NCI-H146 treated with DMSO at 0.1 percent for 48 hours (cell line): Measurements from ENCODE around the gene BDP1.
"Not testable (repeated sequence)": the region's sequence is repeated elsewhere in the genome, so short reads cannot be mapped to it uniquely, and the experiment has no call there.

Experiments
- DNase-seq: peaks from one replicate; lab custom pipeline; 2025; ENCODE audit not compliant: unreplicated experiment; lab: John Stamatoyannopoulos, UW

The BDP1 gene

DNA sequence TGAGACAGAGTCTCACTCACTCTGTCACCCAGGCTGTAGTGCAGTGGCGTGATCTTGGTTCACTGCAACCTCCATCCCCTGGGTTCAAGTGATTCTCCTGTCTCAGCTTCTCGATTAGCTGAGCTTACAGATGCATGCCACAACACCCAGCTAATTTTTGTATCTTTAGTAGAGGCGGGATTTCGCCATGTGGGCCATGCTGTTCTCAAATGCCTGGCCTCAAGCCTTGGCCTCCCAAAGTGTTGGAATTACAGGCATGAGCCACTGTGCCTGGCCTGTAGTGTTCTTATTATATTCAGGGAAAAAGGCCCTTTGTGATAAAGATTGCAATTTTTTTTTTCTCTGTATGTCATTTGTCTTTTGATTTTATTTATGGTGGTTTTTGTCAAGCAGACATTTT lies 107.7 kb downstream of the BDP1 start:
- DNase-seq = no peak

DNA sequence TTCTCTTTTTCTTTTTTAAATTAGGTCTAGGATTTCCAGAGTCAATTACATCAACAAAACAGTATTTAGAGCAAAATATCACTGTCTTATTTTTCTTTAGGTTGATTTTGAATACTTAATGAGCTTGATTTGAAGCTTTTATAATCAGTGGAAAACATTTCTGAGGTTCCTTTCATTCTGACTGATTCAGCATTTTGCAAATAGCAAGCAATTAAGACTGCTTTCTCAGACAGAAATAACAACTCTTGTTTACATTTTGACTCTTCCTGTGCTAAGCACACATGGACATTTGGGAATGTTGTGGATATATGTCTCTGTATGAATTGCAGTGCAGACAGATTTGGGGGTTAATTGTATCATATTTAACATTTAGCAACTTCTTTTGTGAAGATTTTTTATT lies 109.4 kb downstream of the BDP1 start:
- DNase-seq = no peak

DNA sequence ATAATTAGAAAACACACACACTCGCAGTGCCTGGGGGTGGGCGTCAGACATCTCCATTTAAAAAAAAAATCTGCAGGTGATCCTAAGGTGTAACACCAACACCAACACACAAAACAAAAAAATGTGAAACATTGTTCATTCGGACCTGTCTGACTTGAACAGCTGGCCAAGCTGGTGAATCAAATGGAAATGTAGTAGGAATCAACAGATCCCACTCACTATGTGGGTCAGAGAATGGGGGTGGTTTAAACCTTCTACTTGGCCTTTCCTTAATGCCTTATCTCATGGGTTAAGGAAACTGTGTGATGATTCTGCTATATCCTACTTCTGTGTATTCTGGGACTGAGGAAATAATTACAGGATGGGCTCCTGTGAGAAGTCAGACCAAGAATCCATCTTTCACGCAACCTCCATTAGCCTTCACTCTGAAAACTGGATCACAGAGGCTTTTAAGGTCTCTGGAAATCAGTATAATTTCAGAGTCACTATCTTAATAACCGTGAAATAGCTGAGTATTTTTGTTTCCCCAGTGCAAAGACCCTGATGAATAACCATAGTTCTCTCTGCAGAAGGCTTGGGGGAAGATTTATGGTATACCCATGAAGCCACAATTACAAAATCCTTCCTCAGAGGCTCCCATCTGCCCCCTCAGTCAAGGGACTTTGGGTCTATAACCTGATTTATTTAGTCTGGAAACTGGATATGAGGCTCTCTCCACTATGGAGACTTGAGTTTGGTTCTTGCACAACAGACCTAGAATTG lies 114.5 kb downstream of the BDP1 start:
- no peak for DNase-seq

DNA sequence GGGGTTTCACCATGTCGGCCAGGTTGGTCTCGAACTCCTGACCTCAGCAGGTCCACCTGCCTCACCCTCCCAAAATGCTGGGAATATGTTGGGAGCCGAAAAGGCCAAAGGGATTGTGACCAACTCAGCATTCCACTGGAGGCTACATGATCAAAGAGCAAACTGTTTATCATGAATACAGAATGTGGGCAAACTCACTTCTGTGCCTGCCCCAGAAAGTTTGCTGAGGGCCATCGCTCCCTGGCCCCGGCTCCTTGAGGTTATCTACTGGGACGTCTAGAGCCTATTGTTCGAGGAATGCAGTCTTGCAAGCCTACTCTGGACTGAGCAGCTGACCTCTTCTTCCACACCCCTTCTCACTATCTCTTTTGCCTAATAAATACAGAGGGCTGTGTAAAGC lies 116.4 kb downstream of the BDP1 start:
- not testable (repeated sequence) for DNase-seq

DNA sequence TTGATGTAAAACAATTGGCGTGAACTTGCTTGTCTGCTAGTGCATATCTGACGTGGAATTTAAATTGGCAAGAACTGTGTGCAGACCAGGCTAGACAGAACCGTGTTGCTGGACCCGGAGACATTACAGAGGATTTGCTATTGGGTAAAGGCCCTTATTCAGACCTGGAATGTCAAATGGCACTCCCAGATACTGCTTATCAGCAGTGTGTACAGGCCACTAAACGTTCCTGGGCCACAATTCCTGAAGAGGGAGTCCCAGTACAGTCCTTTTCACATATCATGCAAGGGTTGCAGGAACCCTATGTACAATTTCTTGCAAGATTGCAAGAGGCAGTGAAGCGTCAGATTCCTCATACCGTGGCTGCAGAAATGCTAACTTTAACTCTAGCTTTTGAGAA lies 118.1 kb downstream of the BDP1 start:
- DNase-seq = no peak

DNA sequence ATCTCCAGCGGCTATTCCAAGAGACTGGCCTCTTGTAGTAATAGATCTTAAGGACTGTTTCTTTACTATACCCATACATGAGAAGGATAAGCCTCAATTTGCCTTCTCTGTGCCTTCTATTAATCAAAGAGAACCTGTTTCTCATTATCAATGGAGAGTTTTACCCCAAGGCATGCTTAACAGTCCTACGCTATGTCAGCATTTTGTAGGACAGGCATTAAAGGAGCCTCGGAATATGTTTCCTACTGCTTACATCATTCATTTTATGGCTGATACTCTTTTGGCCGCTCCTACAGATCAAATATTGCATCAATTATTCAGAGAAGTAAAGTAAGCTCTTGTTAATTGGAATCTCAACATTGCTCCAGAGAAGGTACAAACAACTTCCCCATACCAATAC lies 120.1 kb downstream of the BDP1 start:
- not testable (repeated sequence) for DNase-seq

DNA sequence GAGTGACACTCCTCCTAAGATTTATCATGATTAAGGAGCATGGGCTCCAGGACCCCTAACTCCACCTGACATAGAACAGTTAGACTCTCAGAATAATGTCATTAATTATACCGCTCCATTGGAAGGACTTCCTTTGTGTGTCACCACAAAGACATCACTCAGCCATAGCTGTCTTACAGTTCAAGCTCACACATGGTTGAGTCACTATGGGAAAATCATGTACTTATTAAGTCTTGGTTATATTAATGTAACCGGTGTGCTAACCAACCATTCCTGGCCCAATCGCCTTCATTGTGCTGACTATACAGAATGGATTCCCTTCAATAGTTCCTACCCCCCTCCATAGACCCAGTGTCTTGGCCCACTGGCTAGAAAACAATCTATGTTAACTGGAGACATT lies 120.8 kb downstream of the BDP1 start:
- no peak for DNase-seq

DNA sequence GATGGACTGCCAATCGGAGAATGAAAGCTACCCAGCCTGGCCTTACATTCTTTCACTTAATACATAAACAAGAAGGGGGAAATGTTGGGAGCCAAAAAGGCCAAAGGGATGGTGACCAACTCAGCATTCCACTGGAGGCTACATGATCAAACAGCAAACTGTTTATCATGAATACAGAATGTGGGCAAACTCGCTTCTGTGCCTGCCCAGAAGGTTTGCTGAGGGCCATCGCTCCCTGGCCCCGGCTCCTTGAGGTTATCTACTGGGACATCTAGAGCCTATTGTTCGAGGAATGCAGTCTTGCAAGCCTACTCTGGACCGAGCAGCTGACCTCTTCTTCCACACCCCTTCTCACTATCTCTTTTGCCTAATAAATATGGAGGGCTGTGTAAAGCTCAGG lies 122.4 kb downstream of the BDP1 start:
- DNase-seq = not testable (repeated sequence)

DNA sequence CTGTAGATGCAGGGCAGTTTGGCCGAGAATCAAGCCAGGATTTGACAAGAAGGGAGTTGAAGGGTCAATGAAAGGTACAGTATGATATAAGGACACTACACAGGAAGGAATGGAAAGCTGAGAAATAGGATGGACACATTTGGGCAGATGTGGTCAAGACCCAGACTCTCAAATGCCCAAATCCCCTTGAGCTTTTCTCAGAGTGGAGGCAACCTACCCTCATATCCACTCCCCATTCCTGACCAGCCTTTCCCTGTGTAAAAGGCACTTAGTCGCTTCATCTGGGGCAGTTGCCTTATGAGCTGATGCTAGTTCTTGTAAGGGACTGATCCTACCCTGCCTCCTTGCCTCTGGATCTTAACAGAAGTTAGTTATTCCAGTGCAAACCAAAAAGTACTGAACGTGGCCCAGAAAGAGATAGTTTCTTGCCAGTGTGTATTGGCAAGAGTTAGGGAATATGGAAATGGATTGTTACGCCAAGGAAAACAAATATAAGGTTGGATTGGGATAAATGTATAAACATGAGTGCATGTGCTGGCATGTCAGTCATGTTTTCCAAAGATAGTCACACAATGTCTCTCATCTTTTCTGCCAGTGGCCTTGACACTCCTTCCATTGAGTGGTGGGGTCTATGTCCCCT lies 127.6 kb downstream of the BDP1 start:
- DNase-seq = no peak

DNA sequence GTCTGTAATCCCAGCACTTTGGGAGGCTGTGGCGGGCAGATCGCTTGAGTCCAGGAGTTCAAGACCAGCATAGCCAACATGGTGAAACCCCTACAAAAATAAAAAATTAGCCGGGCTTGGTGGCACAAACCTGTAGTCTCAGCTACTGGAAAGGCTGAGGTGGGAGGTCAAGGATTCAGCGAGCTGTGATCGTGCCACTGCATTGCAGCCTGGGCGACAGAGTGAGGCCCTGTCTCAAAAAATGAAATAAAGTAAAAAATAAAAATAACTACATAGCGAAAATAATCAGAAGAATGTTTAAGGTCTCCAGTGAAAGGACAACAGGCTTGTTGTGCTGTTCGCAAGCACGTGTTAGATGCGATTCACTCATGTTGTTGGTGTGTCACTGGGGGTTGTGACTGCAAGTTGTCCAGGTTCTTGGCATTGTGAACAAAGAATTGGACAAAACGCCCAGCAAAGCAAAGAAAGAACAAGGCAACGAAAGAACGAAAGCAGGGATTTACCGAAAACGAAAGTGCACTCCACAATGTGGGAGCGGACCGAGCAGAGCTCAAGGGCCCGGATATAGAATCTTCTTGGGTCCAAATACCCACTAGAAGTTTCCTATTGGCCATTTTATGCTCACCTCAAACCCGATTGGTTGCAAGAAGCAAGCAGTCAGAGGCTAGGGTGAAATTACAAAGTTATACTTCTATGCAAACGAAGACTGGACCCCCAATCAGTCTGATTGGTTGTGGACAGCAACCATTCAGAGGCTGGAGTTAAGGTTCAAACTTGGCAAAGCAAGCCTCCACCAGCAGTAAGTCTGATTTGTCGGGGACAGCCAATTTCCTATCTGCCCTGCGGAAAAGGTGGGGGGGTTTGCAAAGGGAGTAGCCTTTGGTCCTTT lies 130.8 kb downstream of the BDP1 start:
- DNase-seq = peak; percentile 50

DNA sequence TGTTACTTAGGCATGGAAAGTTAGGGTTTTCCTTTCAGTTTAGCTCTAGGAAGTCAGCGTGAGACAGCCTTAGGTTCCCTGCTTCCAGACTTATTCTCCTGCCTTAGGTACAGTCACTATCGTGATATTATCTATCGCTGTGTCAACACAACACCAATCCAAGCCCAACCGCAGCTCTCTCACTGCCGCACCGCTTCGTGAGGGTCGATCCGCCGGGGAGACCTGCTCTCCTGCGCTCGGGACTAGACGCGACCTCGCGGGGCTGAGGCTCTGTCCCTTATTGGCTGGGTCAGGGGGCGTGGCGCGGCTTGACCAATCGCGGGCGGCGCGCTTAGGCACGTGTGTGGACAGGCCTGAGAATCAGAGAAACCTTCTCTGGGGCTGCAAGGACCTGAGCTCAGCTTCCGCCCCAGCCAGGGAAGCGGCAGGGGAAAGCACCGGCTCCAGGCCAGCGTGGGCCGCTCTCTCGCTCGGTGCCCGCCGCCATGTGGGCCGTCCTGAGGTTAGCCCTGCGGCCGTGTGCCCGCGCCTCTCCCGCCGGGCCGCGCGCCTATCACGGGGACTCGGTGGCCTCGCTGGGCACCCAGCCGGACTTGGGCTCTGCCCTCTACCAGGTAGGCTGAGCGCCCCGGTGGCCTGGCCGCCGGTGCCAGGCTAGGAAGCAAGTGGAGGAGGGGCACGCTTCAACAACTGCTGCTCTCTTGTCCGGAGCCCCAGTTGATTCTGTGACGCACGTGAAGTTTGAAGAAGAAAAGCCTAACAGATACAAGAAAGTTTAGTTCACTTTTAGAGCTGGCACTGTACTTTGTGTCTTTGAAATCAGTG lies 131.7 kb downstream of the BDP1 start, which contains the start of gene MCCC2:
Gene MCCC2 (plus strand): TSS at position 400 of the 825 bp plus-strand sequence. CDS start 86 bp downstream, at position 486.
- peak; percentile 92 for DNase-seq

DNA sequence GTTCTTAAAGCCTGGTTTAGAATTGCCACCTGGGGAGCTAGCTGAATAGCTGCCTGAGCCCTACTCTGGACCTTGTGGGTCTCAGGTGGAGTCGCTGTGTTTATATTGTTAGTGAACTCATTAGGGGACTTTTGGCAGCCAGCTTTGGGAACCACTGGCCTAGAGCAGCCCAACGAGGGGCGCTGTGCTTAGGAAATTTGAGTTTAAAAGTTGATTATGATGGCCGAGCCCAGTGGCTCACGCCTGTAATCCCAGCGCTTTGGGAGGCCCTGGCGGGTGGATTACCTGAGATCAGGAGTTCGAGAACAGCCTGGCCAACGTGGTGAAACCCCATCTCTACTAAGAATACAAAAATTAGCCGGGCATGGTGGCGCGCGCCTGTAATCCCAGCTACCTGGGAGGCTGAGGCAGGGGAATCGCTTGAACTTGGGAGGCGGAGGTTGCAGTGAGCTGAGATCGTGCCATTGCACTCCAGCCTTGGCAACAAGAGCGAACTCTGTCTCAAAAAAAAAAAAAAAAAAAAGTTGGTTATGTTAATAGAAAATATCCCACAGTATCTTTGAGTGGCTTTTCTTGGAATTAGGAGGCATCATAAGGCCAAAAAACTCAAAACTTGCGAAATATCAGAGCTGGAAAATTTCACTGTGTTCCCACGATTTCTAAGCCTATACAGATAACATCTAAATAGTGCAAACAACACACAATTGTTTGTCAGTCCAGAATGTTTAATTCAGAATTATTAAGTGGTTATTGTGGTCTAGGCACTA lies 132.5 kb downstream of the BDP1 start:
- DNase-seq = no peak

DNA sequence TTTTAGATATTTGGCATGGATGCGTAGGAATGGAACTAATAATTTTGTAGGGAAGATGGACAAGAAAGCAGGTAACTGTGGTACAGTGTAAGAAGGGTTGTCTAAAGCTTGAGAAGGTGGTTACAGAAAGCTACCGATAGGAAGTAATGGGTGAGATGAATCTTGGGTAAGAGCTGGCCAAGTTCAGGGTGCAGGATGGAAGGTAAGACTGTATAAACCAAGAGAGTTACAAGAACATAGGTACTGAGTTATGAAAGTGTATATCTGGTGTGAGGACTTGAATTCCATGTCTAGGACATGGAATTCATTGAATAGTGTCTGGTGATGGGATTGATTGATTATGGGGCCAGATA lies 133.1 kb downstream of the BDP1 start:
- DNase-seq = no peak

DNA sequence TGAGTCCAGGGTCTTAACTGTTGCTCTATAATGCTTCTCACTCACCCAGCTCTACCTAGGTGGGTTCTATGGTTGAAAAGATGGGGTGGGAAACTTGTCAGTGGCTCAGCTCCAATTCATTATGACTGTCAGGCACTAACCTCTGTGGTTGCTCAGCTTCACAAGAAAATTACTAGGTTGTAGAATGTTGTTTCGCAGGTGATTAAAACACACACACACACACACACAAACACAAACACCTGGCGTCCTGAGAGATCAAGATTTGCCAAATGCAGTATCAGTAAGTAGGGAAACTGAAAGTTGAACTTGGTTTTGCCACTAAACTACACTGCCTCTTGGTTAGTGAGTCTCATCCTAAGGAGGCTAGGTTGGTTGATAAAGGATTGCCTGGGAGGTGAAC lies 134.5 kb downstream of the BDP1 start:
- no peak for DNase-seq

DNA sequence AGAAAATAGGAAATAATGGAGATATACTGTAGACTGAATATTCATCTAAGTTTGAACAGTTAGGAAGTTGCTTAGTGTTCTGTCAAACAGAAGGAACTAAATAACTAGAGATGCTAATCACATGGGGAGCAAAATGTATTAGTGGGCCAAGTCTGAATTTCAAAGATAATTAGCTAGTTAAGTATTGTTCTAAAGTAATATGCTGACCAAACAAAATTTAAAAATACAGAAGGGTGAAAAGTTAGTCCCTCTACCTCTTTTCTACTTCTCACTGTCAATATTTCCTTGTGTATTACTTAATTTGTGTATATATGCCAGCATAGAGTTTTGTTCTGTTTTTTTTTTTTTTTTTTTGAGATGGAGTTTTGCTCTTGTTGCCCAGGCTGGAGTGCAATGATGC lies 135.6 kb downstream of the BDP1 start:
- no peak for DNase-seq

DNA sequence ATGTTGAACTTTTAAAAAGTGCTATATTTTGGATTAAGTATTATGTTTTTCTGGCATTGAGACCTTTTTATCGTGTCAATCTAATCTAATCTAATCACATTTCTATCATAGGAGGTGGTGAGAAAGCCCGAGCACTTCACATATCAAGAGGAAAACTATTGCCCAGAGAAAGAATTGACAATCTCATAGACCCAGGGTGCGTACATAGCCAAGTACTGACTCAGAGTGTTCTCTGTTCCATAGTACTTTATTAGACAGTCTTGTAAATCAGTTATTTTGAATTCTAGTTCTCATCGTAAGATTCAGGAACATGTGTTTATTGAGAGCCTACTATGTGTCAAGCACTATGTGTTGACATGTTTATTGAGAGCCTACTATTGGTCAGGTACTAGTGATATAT lies 140.7 kb downstream of the BDP1 start:
- DNase-seq = no peak

DNA sequence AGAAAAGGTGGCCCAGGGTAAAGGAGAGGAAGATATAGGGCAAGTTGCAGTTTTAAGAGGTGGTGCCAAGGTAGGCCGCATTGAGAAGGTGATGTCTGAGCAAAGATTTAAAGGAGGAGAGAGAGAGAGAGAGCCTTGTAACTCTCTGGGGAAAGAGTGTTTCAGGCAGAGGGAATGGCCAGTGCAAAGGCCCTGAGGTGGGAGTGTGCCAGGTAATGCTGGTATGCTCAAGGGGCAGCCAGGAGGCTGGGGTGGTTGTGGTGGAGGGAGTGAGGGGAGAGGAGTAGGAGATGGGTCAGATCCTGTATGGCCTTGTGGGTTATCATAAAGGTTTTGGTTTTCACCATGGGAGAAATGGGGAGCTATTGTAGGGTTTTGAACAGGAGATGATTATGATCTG lies 141.6 kb downstream of the BDP1 start:
- no peak for DNase-seq

DNA sequence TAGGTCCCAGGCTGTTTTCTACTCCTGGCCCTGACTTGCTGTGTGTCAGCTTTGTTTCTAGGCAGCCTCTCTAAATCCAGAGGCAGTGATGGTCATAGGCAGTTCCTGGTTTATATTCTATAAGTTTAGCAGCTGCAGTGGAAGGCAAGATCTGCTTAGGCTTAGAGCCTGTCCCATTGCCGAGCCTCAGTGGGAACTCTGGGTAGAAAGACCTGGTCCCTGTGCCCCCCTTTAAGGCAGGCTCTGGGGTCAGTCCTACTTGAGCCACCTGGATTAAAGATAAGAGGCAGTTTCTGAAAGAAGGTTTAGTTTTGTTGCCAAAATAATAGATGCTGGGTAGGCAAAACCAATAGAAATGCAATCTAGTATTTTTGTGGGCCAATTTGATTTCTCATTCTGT lies 145.3 kb downstream of the BDP1 start:
- no peak for DNase-seq

DNA sequence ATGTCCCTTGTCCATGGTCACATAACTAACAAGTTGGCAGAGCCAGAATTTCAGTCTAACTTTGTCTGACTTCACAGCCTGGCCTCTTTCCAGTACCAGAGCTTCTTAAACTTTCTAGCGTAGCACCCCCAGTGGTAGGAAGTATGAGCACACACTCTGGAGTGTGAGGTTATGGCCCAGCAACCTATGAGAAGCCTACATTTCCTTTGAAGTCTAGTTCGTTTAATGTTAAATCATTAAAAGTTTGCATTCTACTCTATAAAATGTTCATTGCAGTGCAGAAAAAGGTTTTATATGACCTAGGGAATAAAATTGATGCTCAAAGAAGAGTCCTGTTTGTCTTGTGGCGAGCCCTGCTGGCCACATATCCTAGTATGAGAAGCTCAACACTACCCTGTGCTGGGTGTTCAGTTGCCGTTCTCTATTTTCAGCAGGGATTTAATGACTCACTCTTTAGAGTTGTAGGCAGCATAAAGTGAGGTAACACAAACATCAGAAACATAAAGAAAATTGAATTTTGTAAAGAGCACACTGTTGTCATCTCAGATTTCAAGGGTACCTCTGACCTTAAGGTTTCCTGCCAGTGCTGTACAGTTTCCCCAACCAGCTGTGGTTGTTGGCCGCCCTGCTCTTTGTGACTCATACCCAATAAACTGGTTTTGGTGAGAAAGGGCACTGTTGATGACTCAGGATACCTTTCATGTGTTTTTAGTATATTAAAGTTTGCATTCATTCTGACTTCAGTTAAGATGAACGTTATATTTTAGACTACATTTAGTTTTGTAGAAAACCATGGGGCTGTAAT lies 146.0 kb downstream of the BDP1 start:
- DNase-seq = no peak
